Liver (tissue), 9 donors: ENCODE data around the gene RAB39B. TPM values are rescaled to one million over a fixed set of nuclear protein-coding genes. Genes with fewer than 3 reads are reported as not detected.
"Not testable (repeated sequence)": the region's sequence is repeated elsewhere in the genome, so short reads cannot be mapped to it uniquely, and the experiment has no call there.

Source experiments
- DNase-seq: peaks from one replicate; pipeline ENCODE4 v3.0.0-alpha.2; 2017; ENCODE audit warnings: low spot score
- H3K27ac ChIP-seq, 2 donors: one replicate each; pipeline ENCODE4 v1.7.0; 2013; ENCODE audit warnings: inconsistent platforms in 2 of 2, low read length in 2 of 2, control low read depth in 1 of 2, low read depth in 1 of 2, mild to moderate bottlenecking in 1 of 2
- H3K27me3 ChIP-seq, 4 donors: one replicate each; pipeline versions ENCODE4 v1.6.1 to v1.7.0; 2013; ENCODE audit warnings: low read length in 3 of 4, inconsistent platforms in 1 of 4, mild to moderate bottlenecking in 1 of 4, moderate library complexity in 1 of 4; ENCODE audit not compliant: control insufficient read depth in 4 of 4, insufficient read depth in 4 of 4
- H3K36me3 ChIP-seq, 4 donors: one replicate each; pipeline versions ENCODE4 v1.6.1 to v1.7.0; 2013; ENCODE audit warnings: low read length in 3 of 4, mild to moderate bottlenecking in 3 of 4, low read depth in 1 of 4, moderate library complexity in 1 of 4; ENCODE audit not compliant: control insufficient read depth in 4 of 4, insufficient read depth in 3 of 4
- H3K4me1 ChIP-seq, 4 donors: one replicate each; pipeline versions ENCODE4 v1.6.1 to v1.7.0; 2013; ENCODE audit warnings: low read length in 3 of 4, mild to moderate bottlenecking in 3 of 4, moderate library complexity in 1 of 4; ENCODE audit not compliant: control insufficient read depth in 4 of 4, insufficient read depth in 4 of 4
- H3K4me3 ChIP-seq, 3 donors: one replicate each; pipeline versions ENCODE4 v1.6.1 to v1.7.0; 2013; ENCODE audit warnings: low read length in 3 of 3, control low read depth in 1 of 3, low read depth in 1 of 3, mild to moderate bottlenecking in 1 of 3
- H3K9ac ChIP-seq, 2 donors: one replicate each; pipeline ENCODE4 v1.7.0; 2013; ENCODE audit warnings: low read length in 2 of 2, mild to moderate bottlenecking in 2 of 2, moderate library complexity in 2 of 2, control low read depth in 1 of 2, low read depth in 1 of 2
- H3K9me3 ChIP-seq, 4 donors: one replicate each; pipeline versions ENCODE4 v1.6.1 to v1.7.0; 2013; ENCODE audit warnings: low read length in 3 of 4; ENCODE audit not compliant: control insufficient read depth in 4 of 4
- GABPA ChIP-seq, 2 donors: IDR thresholded peaks in 1 of 2; conservative IDR thresholded peaks in 1 of 2; 2 replicates each; pipeline ENCODE4 v1.6.1; 2016; ENCODE audit warnings: antibody characterized with exemption in 2 of 2, mild to moderate bottlenecking in 1 of 2, moderate library complexity in 1 of 2
- HNF4A ChIP-seq, 2 donors: conservative IDR thresholded peaks; 2 replicates each; pipeline ENCODE4 v1.6.1; 2016; ENCODE audit warnings: antibody characterized with exemption in 2 of 2, mild to moderate bottlenecking in 2 of 2
- JUND ChIP-seq, 2 donors: IDR thresholded peaks; 2 replicates each; pipeline ENCODE4 v1.6.1; 2016; ENCODE audit warnings: antibody characterized with exemption in 2 of 2
- RAD21 ChIP-seq, 2 donors: IDR thresholded peaks; 2 replicates each; pipeline ENCODE4 v1.6.1; 2016; ENCODE audit warnings: antibody characterized with exemption in 2 of 2, mild to moderate bottlenecking in 2 of 2
- RXRA ChIP-seq, 2 donors: IDR thresholded peaks; 2 replicates each; pipeline ENCODE4 v1.6.1; 2017 to 2018; ENCODE audit warnings: antibody characterized with exemption in 2 of 2, mild to moderate bottlenecking in 1 of 2
- TAF1 ChIP-seq: conservative IDR thresholded peaks from 2 replicates; pipeline ENCODE4 v1.6.1; 2016; ENCODE audit warnings: antibody characterized with exemption, mild to moderate bottlenecking
- YY1 ChIP-seq: IDR thresholded peaks from 2 replicates; pipeline ENCODE4 v1.6.1; 2016; ENCODE audit warnings: antibody characterized with exemption, mild to moderate bottlenecking
- WGBS: extraction: QIAGEN DNeasy Blood & Tissue Kit; methylation state at CpG from one replicate; pipeline ENCODE4 v1.1.7; 2013; 5-methylcytosine and 5-hydroxymethylcytosine counted together
- polyA plus RNA-seq, 2 donors: library from polyadenylated mRNA; stranded (reverse) in 1 of 2; unstranded in 1 of 2; fragments of 200-250 nt in 1 of 2; fragments of >200 nt in 1 of 2; fragmentation: Nextera tagmentation in 1 of 2; extraction: Ambion mirVana in 1 of 2; gene quantifications; one replicate each; pipeline versions ENCODE4 v1.2.1 to v1.2.3, GENCODE V29; 2013 to 2015
- total RNA-seq, 2 donors: library from RNA; depleted of rRNA; stranded (reverse); fragments of >200 nt; gene quantifications; one replicate each; pipeline ENCODE4 v1.2.3, GENCODE V29; 2014
- TF ChIP-seq, protein P1 (sequence below): fragments of 150-350 bp; IDR thresholded peaks from 2 replicates; pipeline ENCODE4 v1.5.1; 2017; ENCODE audit warnings: improper control_type of control experiment, low read depth, low read length; ENCODE audit not compliant: missing input control
- TF ChIP-seq, protein P2 (sequence below): IDR thresholded peaks from 2 replicates; pipeline ENCODE4 v1.6.1; 2016; ENCODE audit warnings: antibody characterized with exemption
- TF ChIP-seq, protein P3 (sequence below): IDR thresholded peaks from 2 replicates; pipeline ENCODE4 v1.6.1; 2016; ENCODE audit warnings: antibody characterized with exemption, mild to moderate bottlenecking
- TF ChIP-seq, protein P4 (sequence below): IDR thresholded peaks from 2 replicates; pipeline ENCODE4 v1.6.1; 2016; ENCODE audit warnings: antibody characterized with exemption
- donor health status: healthy.
- donor health status: healthy.
- donor health status: healthy.
- donor health status: healthy.
- donor health status: healthy.

Gene RAB39B
- total and polyA plus RNA-seq, 4 donors = 0.07 to 0.75 (median 0.17) TPM; not detected in 1

DNA sequence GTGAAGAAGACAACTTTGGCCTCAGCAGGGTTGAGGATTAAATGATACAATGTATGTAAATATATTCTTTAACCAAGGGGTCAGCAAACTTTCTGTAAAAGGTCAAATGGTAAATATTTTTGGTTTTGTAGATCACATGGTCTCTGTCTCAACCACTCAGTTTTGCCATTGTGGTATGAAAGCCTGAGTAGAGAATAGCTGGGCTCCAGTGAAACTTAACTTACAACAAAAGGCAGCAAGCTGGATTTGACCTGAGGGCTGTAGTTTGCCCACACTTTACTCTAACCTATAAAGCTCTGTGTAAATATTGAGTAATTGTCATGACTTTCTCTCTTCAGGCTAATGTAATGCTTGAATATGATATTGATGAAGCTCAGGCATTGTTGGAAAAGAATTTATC, 28.4 kb downstream of the RAB39B start:
- no peak overlapping the region for H3K27ac ChIP-seq
- H3K36me3 ChIP-seq = peaks cover 2 to 13% (median 7%) of the 10 kb centered on the region in 4 donors
- no peaks in the 10 kb centered on the region for H3K9me3 ChIP-seq
- no peaks in the 10 kb centered on the region for H3K4me1 ChIP-seq
- no peak for DNase-seq
- H3K27me3 ChIP-seq = no peaks in the 10 kb centered on the region
- no peak for TF ChIP-seq RAD21 (IDR thresholded peaks at IDR 0.05)
- TF ChIP-seq, protein P1, sequence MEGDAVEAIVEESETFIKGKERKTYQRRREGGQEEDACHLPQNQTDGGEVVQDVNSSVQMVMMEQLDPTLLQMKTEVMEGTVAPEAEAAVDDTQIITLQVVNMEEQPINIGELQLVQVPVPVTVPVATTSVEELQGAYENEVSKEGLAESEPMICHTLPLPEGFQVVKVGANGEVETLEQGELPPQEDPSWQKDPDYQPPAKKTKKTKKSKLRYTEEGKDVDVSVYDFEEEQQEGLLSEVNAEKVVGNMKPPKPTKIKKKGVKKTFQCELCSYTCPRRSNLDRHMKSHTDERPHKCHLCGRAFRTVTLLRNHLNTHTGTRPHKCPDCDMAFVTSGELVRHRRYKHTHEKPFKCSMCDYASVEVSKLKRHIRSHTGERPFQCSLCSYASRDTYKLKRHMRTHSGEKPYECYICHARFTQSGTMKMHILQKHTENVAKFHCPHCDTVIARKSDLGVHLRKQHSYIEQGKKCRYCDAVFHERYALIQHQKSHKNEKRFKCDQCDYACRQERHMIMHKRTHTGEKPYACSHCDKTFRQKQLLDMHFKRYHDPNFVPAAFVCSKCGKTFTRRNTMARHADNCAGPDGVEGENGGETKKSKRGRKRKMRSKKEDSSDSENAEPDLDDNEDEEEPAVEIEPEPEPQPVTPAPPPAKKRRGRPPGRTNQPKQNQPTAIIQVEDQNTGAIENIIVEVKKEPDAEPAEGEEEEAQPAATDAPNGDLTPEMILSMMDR = no peak
- TF ChIP-seq HNF4A (conservative IDR thresholded peaks at IDR 0.05) = no peak
- no peak for TF ChIP-seq TAF1
- no peak overlapping the region for H3K9ac ChIP-seq
- no peak overlapping the region for H3K4me3 ChIP-seq

DNA sequence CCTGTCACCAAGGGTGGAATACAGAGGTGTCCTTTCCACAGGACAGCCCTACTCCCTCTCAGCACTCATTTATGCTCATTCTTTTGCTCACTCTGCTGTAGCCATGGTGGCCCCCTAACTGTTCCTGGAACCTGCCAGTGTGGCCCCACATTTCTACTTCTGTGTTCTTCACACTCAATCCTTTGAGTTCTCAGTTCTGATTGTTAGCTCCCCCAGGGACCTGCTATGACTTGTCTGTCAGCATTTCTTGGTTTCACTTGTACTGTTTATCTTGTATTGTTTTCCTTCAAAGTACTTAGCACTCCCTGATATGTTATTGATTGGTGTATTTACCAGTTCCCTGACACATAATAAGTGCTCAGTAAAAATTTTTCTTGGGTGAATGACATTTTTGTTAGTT, 33.1 kb downstream of the RAB39B start:
- TF ChIP-seq, protein P2, sequence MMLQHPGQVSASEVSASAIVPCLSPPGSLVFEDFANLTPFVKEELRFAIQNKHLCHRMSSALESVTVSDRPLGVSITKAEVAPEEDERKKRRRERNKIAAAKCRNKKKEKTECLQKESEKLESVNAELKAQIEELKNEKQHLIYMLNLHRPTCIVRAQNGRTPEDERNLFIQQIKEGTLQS = no peak
- TF ChIP-seq HNF4A (conservative IDR thresholded peaks at IDR 0.05) (no peak), YY1 (no peak)
- TF ChIP-seq, protein P3, sequence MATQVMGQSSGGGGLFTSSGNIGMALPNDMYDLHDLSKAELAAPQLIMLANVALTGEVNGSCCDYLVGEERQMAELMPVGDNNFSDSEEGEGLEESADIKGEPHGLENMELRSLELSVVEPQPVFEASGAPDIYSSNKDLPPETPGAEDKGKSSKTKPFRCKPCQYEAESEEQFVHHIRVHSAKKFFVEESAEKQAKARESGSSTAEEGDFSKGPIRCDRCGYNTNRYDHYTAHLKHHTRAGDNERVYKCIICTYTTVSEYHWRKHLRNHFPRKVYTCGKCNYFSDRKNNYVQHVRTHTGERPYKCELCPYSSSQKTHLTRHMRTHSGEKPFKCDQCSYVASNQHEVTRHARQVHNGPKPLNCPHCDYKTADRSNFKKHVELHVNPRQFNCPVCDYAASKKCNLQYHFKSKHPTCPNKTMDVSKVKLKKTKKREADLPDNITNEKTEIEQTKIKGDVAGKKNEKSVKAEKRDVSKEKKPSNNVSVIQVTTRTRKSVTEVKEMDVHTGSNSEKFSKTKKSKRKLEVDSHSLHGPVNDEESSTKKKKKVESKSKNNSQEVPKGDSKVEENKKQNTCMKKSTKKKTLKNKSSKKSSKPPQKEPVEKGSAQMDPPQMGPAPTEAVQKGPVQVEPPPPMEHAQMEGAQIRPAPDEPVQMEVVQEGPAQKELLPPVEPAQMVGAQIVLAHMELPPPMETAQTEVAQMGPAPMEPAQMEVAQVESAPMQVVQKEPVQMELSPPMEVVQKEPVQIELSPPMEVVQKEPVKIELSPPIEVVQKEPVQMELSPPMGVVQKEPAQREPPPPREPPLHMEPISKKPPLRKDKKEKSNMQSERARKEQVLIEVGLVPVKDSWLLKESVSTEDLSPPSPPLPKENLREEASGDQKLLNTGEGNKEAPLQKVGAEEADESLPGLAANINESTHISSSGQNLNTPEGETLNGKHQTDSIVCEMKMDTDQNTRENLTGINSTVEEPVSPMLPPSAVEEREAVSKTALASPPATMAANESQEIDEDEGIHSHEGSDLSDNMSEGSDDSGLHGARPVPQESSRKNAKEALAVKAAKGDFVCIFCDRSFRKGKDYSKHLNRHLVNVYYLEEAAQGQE = no peak
- no peaks in the 10 kb centered on the region for H3K4me1 ChIP-seq
- H3K36me3 ChIP-seq = peaks cover 4 to 14% (median 9%) of the 10 kb centered on the region in 4 donors
- DNase-seq = no peak
- no peak overlapping the region for H3K9ac ChIP-seq
- H3K9me3 ChIP-seq = no peaks in the 10 kb centered on the region
- H3K27me3 ChIP-seq = no peaks in the 10 kb centered on the region
- no peak overlapping the region for H3K27ac ChIP-seq
- H3K4me3 ChIP-seq = no peak overlapping the region

DNA sequence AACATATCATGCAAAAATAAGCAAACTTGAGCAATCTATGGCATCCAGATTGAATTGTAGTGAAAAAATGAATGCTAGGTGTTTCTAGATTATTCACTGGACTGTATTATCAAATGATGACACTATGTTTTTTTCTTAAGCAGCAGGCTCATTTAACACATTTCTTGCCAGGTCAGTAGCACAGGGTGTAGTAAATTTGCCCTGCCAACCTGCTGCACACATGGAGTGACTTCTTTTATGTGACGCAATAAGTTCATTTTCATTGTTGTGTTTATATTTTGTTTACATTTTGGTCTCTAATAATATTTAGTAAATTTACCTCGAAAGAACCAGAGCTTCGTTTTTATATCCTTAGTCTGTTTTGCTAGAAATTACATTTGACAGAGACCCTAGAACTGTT, 38.5 kb downstream of the RAB39B start:
- DNase-seq = no peak
- Histone ChIP-seq H3K27me3 (no peaks in the 10 kb centered on the region), H3K4me1 (no peaks in the 10 kb centered on the region), H3K4me3 (no peak overlapping the region), H3K9me3 (no peaks in the 10 kb centered on the region), H3K9ac (no peak overlapping the region), H3K27ac (no peak overlapping the region), H3K36me3 (peaks cover 3 to 14% (median 9%) of the 10 kb centered on the region in 4 donors)
- 82% methylated on average over 3 of the region's 3 CpGs for WGBS
- TF ChIP-seq RXRA (IDR thresholded peaks at IDR 0.05) = no peak
- no peak for TF ChIP-seq GABPA (IDR thresholded peaks at IDR 0.05 in 1 of 2, conservative IDR thresholded peaks at IDR 0.05 in 1 of 2)
- TF ChIP-seq, protein P4, sequence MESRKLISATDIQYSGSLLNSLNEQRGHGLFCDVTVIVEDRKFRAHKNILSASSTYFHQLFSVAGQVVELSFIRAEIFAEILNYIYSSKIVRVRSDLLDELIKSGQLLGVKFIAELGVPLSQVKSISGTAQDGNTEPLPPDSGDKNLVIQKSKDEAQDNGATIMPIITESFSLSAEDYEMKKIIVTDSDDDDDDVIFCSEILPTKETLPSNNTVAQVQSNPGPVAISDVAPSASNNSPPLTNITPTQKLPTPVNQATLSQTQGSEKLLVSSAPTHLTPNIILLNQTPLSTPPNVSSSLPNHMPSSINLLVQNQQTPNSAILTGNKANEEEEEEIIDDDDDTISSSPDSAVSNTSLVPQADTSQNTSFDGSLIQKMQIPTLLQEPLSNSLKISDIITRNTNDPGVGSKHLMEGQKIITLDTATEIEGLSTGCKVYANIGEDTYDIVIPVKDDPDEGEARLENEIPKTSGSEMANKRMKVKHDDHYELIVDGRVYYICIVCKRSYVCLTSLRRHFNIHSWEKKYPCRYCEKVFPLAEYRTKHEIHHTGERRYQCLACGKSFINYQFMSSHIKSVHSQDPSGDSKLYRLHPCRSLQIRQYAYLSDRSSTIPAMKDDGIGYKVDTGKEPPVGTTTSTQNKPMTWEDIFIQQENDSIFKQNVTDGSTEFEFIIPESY = no peak
- TF ChIP-seq JUND (IDR thresholded peaks at IDR 0.05) = no peak
- TF ChIP-seq, protein P2 = no peak

DNA sequence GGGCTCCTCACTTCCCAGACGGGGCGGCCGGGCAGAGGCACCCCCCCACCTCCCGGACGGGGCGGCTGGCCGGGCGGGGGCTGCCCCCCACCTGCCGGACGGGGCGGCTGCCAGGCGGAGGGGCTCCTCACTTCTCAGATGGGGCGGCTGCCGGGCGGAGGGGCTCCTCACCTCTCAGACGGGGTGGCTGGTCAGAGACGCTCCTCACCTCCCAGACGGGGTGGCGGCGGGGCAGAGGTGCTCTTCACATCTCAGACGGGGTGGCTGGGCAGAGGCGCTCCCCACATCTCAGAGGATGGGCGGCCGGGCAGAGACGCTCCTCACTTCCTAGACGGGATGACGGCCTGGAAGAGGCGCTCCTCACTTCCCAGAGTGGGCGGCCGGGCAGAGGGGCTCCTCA, 40.5 kb downstream of the RAB39B start:
- not testable (repeated sequence) for H3K9me3 ChIP-seq, H3K4me1 ChIP-seq, H3K27ac ChIP-seq, H3K4me3 ChIP-seq, H3K27me3 ChIP-seq, H3K9ac ChIP-seq, DNase-seq
- peaks cover 2 to 11% (median 6%) of the 10 kb centered on the region in 4 donors for H3K36me3 ChIP-seq
- WGBS = 97% methylated on average over 30 of the region's 30 CpGs
